Naive thymus-derived CD4-positive, alpha-beta T cell (primary cell): ENCODE measurements around the gene CCDC136. TPM values are rescaled to one million over a fixed set of nuclear protein-coding genes. Genes with fewer than 3 reads are reported as not detected.

Source experiments
- ATAC-seq: fragments of 150-1000 bp; cut with Tn5 transposase; 2 replicates; pipeline ENCODE4 v1.10.0; 2021; ENCODE audit warnings: mild to moderate bottlenecking, moderate library complexity
- CTCF ChIA-PET: fragments of 350-600 bp; sonication (Branson Sonifier 250); formaldehyde crosslinking; loops from one replicate; lab custom pipeline; 2021; ENCODE audit warnings: antibody characterized with exemption; lab: Charles Lee
- POLR2A ChIA-PET: fragments of 350-600 bp; sonication (Branson Sonifier 250); formaldehyde crosslinking; loops from one replicate; lab custom pipeline; 2021; ENCODE audit warnings: antibody characterized with exemption, inconsistent platforms; lab: Charles Lee
- DNase-seq, 9 donors: peaks; one replicate each; pipeline versions ENCODE4 v3.0.0 to v3.0.0-alpha.2; 2020 to 2022; ENCODE audit warnings: mixed read lengths in 1 of 9
- H3K27ac ChIP-seq: one replicate; pipeline ENCODE4 v1.7.0; 2013; ENCODE audit warnings: mild to moderate bottlenecking, low read depth, low read length, moderate library complexity
- H3K27me3 ChIP-seq, 2 donors: one replicate each; pipeline ENCODE4 v1.7.0; 2013; ENCODE audit warnings: low read length in 2 of 2, mild to moderate bottlenecking in 2 of 2, moderate library complexity in 2 of 2; ENCODE audit not compliant: control insufficient read depth in 2 of 2, insufficient read depth in 2 of 2
- H3K36me3 ChIP-seq, 3 experiments: 1 replicate in 2 of 3; 2 replicates in 1 of 3; pipeline ENCODE4 v1.7.0; 2013; ENCODE audit warnings: low read length in 3 of 3, mild to moderate bottlenecking in 3 of 3, moderate library complexity in 1 of 3; ENCODE audit not compliant: insufficient read depth in 3 of 3, control insufficient read depth in 2 of 3
- H3K4me1 ChIP-seq, 2 donors: one replicate each; pipeline ENCODE4 v1.7.0; 2013; ENCODE audit warnings: low read length in 2 of 2, mild to moderate bottlenecking in 2 of 2, moderate library complexity in 1 of 2; ENCODE audit not compliant: control insufficient read depth in 2 of 2, insufficient read depth in 2 of 2
- H3K4me3 ChIP-seq: 2 replicates; pipeline ENCODE4 v1.7.0; 2013; ENCODE audit warnings: mild to moderate bottlenecking, low read length
- H3K9me3 ChIP-seq, 3 experiments: 1 replicate in 2 of 3; 2 replicates in 1 of 3; pipeline ENCODE4 v1.7.0; 2013; ENCODE audit warnings: low read length in 3 of 3; ENCODE audit not compliant: control insufficient read depth in 2 of 3
- H3K27ac Mint-ChIP-seq, 9 donors: one replicate each; pipeline ENCODE4 v1.8.0; 2020 to 2022; ENCODE audit warnings: mixed read lengths in 9 of 9, mild to moderate bottlenecking in 8 of 9, moderate library complexity in 5 of 9, inconsistent platforms in 2 of 9
- H3K27me3 Mint-ChIP-seq, 5 donors: one replicate each; pipeline ENCODE4 v1.8.0; 2021 to 2022; ENCODE audit warnings: mixed read lengths in 5 of 5, mild to moderate bottlenecking in 1 of 5
- H3K36me3 Mint-ChIP-seq, 5 donors: one replicate each; pipeline ENCODE4 v1.8.0; 2020 to 2022; ENCODE audit warnings: mixed read lengths in 5 of 5, mild to moderate bottlenecking in 3 of 5, inconsistent platforms in 1 of 5
- H3K4me1 Mint-ChIP-seq, 7 donors: one replicate each; pipeline ENCODE4 v1.8.0; 2020 to 2022; ENCODE audit warnings: mixed read lengths in 7 of 7, mild to moderate bottlenecking in 3 of 7, inconsistent platforms in 1 of 7
- H3K4me3 Mint-ChIP-seq, 10 donors: one replicate each; pipeline ENCODE4 v1.8.0; 2020 to 2022; ENCODE audit warnings: mild to moderate bottlenecking in 10 of 10, mixed read lengths in 10 of 10, moderate library complexity in 6 of 10, inconsistent platforms in 2 of 10
- H3K9me3 Mint-ChIP-seq, 11 donors: one replicate each; pipeline ENCODE4 v1.8.0; 2020 to 2022; ENCODE audit warnings: mixed read lengths in 11 of 11, mild to moderate bottlenecking in 4 of 11, inconsistent platforms in 1 of 11, moderate library complexity in 1 of 11
- intact Hi-C, 2 donors: fragments of 100-400 bp; cut with micrococcal nuclease; formaldehyde crosslinking; loops; one replicate each; pipeline ENCODE4 v1.15.1; 2023
- polyA plus RNA-seq, 2 donors: library from polyadenylated mRNA; unstranded; fragments of 300-500 nt; fragmentation: Illumina TruSeq; gene quantifications; one replicate each; pipeline ENCODE4 v1.2.3, GENCODE V29; 2021
- total RNA-seq, 6 experiments: library from RNA in 5 of 6; stranded (reverse) in 5 of 6; gene quantifications; 1 replicate in 5 of 6; 2 replicates in 1 of 6; pipeline ENCODE4 v1.2.3 and lab custom pipeline; 2021 to 2026

The CCDC136 gene
- total and polyA plus RNA-seq, 7 experiments from 2014 or later = 0.70 to 14.0 (median 7.2) TPM

DNA sequence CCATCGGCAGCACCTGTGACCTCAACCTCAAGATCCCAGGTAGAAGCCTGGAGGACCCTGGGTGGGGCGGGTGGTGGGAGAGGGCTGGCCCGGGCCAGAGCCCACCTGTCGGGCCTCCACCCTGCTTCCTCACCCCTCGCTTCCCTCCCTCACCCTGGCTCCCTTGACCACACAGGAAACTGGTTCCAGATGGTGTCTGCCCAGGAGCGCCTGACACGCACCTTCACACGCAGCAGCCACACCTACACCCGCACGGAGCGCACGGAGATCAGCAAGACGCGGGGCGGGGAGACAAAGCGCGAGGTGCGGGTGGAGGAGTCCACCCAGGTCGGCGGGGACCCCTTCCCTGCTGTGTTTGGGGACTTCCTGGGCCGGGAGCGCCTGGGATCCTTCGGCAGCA is 62.0 kb downstream of the CCDC136 start:
- ChIA-PET POLR2A (no interaction called here), CTCF (no interaction called here)
- intact Hi-C loops = no loop called here
- Histone ChIP-seq H3K27ac (no peak overlapping the region), H3K27me3 (no peaks in the 10 kb centered on the region), H3K36me3 (no peaks in the 10 kb centered on the region), H3K9me3 (no peaks in the 10 kb centered on the region), H3K4me3 (no peak overlapping the region), H3K4me1 (no peaks in the 10 kb centered on the region)
- no peak for ATAC-seq
- Mint-ChIP-seq H3K36me3 (no peaks in the 10 kb centered on the region), H3K4me3 (no peak overlapping the region), H3K9me3 (no peaks in the 10 kb centered on the region), H3K27ac (no peak overlapping the region), H3K27me3 (peaks cover 0 to 4% (median 0%) of the 10 kb centered on the region in 5 donors), H3K4me1 (peaks cover 0 to 1% (median 0%) of the 10 kb centered on the region in 7 donors)
- DNase-seq = no peak

DNA sequence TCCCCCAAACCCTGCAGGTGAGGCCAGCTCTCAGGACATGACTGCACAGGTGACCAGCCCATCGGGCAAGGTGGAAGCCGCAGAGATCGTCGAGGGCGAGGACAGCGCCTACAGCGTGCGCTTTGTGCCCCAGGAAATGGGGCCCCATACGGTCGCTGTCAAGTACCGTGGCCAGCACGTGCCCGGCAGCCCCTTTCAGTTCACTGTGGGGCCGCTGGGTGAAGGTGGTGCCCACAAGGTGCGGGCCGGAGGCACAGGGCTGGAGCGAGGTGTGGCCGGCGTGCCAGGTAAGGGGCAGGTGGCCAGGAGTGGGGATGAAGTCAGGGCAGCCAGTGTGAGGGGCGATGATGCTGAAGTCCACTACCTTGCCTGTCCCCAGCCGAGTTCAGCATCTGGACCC is 62.6 kb downstream of the CCDC136 start:
- peaks cover 0 to 4% (median 0%) of the 10 kb centered on the region in 5 donors for H3K27me3 Mint-ChIP-seq

DNA sequence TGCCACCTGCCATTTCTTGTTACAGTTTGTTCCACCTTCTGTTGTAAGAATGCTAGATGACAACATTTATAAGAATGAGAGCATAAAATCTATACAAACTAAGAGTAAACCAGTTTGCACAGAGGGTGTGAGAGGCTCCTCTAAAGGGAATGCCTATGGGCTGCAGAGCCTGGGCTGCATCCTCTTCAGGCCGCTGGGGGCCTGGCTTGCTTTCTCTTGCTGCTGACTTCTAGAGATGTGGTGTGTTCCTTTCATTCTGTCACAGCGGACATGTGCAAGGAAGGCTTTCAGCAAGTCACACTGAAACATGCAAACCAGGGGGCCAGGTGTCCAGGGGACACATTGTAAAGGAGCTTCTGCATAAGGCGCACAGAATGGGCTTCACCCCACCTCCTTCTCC is 63.8 kb downstream of the CCDC136 start:
- H3K9me3 ChIP-seq = no peaks in the 10 kb centered on the region
- peaks cover 0 to 10% (median 0%) of the 10 kb centered on the region in 7 donors for H3K4me1 Mint-ChIP-seq
- H3K4me3 Mint-ChIP-seq = no peak overlapping the region
- H3K27ac Mint-ChIP-seq = no peak overlapping the region
- no peaks in the 10 kb centered on the region for H3K9me3 Mint-ChIP-seq
- ATAC-seq = no peak
- no peak overlapping the region for H3K27ac ChIP-seq
- CTCF ChIA-PET = no interaction called here
- intact Hi-C loops = no loop called here
- H3K4me1 ChIP-seq = no peaks in the 10 kb centered on the region
- peaks cover 0 to 4% (median 0%) of the 10 kb centered on the region in 5 donors for H3K27me3 Mint-ChIP-seq
- no peak for DNase-seq
- no peak overlapping the region for H3K4me3 ChIP-seq
- H3K36me3 Mint-ChIP-seq = no peaks in the 10 kb centered on the region
- POLR2A ChIA-PET = no interaction called here
- no peaks in the 10 kb centered on the region for H3K27me3 ChIP-seq
- H3K36me3 ChIP-seq = no peaks in the 10 kb centered on the region

More for the DNA sequence above, 62.6 kb downstream of the CCDC136 start:
- peaks cover 0 to 1% (median 0%) of the 10 kb centered on the region in 7 donors for H3K4me1 Mint-ChIP-seq
- no peaks in the 10 kb centered on the region for H3K4me1 ChIP-seq
- CTCF ChIA-PET = no interaction called here
- no peaks in the 10 kb centered on the region for H3K9me3 Mint-ChIP-seq
- H3K27me3 ChIP-seq = no peaks in the 10 kb centered on the region
- DNase-seq (no peak), ATAC-seq (no peak)
- intact Hi-C loops = no loop called here
- no peaks in the 10 kb centered on the region for H3K36me3 Mint-ChIP-seq
- no peaks in the 10 kb centered on the region for H3K9me3 ChIP-seq
- H3K27ac ChIP-seq = no peak overlapping the region
- POLR2A ChIA-PET = no interaction called here
- no peak overlapping the region for H3K4me3 Mint-ChIP-seq
- H3K27ac Mint-ChIP-seq = no peak overlapping the region
- H3K36me3 ChIP-seq = no peaks in the 10 kb centered on the region
- no peak overlapping the region for H3K4me3 ChIP-seq

DNA sequence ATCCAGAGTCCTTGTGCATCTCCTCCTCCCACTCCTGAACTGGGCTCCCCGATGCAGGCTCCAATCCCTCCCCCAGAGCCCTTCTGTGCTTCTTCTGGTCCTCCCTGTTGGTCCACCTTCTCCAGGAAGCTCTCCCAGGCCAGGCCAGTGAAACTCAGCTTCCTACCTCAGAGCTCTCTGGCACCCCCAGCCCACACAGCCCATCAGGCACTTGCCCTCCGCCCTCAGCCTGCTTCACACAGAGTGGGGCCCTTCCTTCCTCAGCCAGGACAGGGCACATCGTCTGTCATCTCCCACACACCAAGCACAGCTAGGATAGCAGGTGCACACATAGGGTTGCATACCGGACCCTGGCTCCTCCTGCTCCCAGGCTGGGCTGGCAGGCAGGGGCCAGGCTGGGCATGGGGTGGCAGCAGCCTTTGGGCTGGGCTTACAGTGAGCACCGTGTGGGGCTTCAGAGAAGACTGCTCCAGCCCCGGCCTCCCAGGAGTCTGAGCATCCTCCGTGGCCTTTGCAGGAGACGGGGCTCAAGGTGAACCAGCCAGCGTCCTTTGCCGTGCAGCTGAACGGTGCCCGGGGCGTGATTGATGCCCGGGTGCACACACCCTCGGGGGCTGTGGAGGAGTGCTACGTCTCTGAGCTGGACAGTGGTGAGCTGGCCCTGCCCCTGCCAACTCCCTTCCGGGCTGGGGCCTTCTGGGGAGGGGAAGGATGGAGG is 64.4 kb downstream of the CCDC136 start:
- intact Hi-C loops = no loop called here
- no peaks in the 10 kb centered on the region for H3K36me3 Mint-ChIP-seq
- no peak overlapping the region for H3K27ac Mint-ChIP-seq
- H3K36me3 ChIP-seq = no peaks in the 10 kb centered on the region
- no peak overlapping the region for H3K4me3 Mint-ChIP-seq
- H3K27me3 ChIP-seq = no peaks in the 10 kb centered on the region
- no peak for DNase-seq
- H3K9me3 Mint-ChIP-seq = no peaks in the 10 kb centered on the region
- H3K9me3 ChIP-seq = no peaks in the 10 kb centered on the region
- H3K27ac ChIP-seq = no peak overlapping the region
- CTCF ChIA-PET = no interaction called here
- H3K4me1 Mint-ChIP-seq = peaks cover 0 to 10% (median 0%) of the 10 kb centered on the region in 7 donors
- H3K27me3 Mint-ChIP-seq = peaks cover 0 to 4% (median 0%) of the 10 kb centered on the region in 5 donors
- POLR2A ChIA-PET = no interaction called here
- H3K4me3 ChIP-seq = no peak overlapping the region
- ATAC-seq = no peak
- no peaks in the 10 kb centered on the region for H3K4me1 ChIP-seq

DNA sequence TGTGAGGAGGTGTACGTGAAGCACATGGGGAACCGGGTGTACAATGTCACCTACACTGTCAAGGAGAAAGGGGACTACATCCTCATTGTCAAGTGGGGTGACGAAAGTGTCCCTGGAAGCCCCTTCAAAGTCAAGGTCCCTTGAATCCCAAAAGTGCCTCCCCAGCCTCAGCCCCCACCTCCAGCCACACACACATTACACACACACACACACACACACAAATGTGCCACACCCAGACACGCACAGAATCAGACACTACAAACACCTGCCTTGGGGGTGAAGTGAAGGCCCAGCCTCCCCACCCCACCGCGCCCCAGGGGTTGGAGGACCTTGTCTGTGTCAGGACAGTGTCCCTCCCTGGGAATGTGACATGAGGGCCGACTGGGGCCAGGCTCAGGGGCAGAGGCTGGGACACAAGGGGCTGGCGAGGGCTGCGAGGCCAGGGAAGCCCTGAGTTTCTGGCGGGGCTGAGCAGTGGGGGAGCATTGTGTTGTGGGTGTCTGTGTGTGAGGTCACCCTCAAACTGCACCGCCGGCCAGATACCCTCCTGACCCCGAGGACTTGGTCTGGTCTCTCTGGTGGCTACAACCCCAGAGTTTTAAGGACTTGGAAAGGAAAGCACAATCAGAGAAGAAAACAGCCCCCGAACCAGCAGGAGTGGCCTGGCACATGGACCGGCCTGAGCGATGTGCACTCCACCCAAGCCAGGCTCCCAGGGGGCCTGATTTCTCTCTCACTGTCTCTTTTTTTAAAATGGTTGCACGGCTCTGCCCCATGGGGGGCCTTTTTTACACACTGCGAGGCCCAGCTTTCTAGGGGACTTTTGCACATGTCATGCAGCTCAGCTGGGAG is 66.8 kb downstream of the CCDC136 start:
- Mint-ChIP-seq H3K4me3 (no peak overlapping the region), H3K27ac (no peak overlapping the region), H3K9me3 (no peaks in the 10 kb centered on the region), H3K4me1 (peaks cover 7 to 20% (median 12%) of the 10 kb centered on the region in 7 donors), H3K36me3 (peaks cover 0 to 3% (median 0%) of the 10 kb centered on the region in 5 donors), H3K27me3 (peaks cover 0 to 4% (median 0%) of the 10 kb centered on the region in 5 donors)
- peaks cover 0 to 3% (median 0%) of the 10 kb centered on the region in 3 experiments for H3K36me3 ChIP-seq
- ChIA-PET CTCF (no interaction called here), POLR2A (no interaction called here)
- no peaks in the 10 kb centered on the region for H3K9me3 ChIP-seq
- H3K27ac ChIP-seq = no peak overlapping the region
- intact Hi-C loops = no loop called here
- H3K4me1 ChIP-seq = peaks cover 7 to 9% of the 10 kb centered on the region in 2 donors
- ATAC-seq (no peak), DNase-seq (no peak)
- H3K27me3 ChIP-seq = no peaks in the 10 kb centered on the region
- H3K4me3 ChIP-seq = no peak overlapping the region

DNA sequence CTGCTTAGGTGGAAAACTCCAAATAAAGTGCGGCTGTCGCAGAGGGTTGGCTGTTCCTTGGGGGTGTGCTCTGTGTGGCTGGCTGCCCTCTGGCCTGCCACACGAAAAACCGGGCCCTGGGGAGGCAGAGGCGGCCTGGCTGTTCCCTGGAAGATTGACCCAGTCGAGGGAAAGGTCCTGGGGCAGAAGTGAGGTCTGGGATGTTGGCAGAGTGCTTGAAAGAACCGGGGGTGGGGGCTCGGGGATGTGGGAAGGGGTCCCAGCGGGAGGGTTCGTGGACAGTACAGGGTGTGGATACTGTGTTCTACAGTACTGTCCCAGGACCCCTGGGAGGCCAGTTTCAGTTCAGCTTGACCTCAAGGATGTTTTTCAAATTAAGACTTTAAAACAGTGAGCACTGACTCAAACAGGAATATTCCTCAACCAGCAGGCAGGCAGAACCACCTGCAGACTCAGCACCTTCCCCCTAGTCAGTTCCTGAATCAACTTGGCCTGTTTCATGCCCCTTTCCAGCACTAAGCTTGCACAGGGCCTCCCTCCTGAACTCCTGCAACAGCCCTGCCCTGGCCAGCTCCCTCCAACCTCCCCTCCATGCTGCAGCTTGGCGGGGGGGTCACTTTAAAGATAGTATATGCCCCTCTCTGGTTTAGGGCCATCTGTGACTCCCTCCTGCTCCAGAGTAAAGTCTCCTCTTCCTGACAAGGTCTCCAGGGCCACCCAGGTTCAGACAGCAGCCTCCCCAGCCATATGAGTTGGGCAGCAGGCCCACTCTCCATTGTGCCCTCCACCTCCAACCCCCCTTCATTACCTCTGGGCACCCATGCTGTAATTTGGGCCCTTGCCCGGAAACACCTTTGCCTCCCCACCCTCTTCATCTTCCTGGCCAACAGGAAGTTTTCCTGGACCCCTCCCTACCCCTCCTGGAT is 67.7 kb downstream of the CCDC136 start:
- Mint-ChIP-seq H3K4me3 (no peak overlapping the region), H3K36me3 (peaks cover 0 to 3% (median 0%) of the 10 kb centered on the region in 5 donors), H3K27me3 (peaks cover 0 to 2% (median 0%) of the 10 kb centered on the region in 5 donors), H3K27ac (no peak overlapping the region), H3K9me3 (no peaks in the 10 kb centered on the region), H3K4me1 (peaks cover 7 to 24% (median 17%) of the 10 kb centered on the region in 7 donors)
- no peak overlapping the region for H3K4me3 ChIP-seq
- H3K36me3 ChIP-seq = peaks cover 0 to 3% (median 0%) of the 10 kb centered on the region in 3 experiments
- intact Hi-C loops = loop anchor here (5.0 to 10.0 kb wide), 6 partner anchors 67 to 1272 kb away; partner anchors contain the start of genes CCDC136 (in 2 of the 2), HILPDA (in 2 of the 2), ARF5 (in 1 of the 2) and GCC1 (in 1 of the 2)
- ATAC-seq (no peak), DNase-seq (no peak)
- CTCF ChIA-PET = no interaction called here
- H3K4me1 ChIP-seq = peaks cover 12 to 15% of the 10 kb centered on the region in 2 donors
- no peak overlapping the region for H3K27ac ChIP-seq
- H3K27me3 ChIP-seq = no peaks in the 10 kb centered on the region
- H3K9me3 ChIP-seq = no peaks in the 10 kb centered on the region
- POLR2A ChIA-PET = no interaction called here
